IPS-NIHi11 (cell line): ENCODE data around the gene CNPPD1.

Experiments used
- DNase-seq: peaks from one replicate; pipeline ENCODE4 v3.0.0; 2012; ENCODE audit warnings: mixed read lengths, low spot score

CNPPD1 gene

DNA sequence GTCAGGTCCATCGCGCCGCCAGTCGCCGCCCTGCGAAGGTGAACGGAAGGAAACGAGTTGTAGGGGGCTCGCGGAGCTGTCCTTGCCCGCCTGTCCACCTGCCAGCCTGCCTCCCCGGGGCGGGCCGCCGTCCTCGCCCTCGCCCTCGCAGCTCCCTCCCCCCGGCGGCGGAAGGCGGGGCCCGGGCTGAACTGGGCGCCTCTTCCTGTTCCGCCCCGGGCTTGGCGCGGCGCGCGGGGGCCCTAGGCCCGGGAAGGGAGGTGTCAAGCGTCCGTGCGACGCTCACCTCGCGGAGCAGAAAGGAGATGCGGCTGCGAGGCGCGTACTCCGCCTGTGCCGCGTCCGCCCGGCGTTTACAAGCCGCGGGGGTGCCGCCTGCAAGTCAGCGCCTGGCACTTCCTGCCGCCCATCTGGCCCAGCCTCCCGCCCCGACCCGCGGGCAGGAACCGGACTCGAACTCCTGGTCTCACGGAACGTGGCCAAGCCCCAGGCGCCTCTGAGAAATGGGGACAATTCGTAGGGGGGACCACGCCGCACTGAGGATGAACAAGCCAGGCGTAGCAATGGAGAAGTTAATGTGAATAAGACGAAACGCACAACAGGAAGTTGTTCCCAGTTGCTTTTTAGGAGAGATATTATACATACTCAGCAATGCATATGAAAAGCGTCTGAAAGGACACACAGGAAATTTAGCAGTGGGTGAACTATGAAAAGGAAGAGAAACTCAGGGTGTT is at the start of gene CNPPD1:
CNPPD1 (minus strand) TSS at position 108 of the 734 bp plus-strand sequence; CDS start at position 11, 97 bp downstream.
- peak; percentile 89 for DNase-seq

DNA sequence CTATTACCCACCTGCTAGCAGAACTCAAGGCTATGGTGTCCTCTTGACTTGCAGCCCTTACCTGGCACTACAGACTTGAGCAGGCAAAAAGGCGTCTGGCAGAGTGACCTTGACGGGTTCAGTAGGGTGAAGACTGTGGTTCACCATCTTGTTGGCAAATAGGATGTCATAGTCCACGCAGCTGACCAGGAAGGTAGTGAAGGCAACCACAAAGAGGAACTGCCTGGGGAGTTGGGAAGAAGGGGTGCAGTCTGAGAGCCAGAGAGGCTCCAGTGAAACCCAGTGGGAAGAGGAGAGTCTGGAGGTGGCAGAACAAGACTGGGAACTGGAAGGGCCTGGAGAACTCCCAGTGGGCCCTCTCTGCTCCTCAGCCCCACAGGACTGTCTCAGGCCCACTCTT is 48.6 kb upstream of the CNPPD1 start:
- no peak for DNase-seq

- no peak for DNase-seq
These were observed 47.3 kb upstream of the CNPPD1 start for GRCh38 chr2:219223831-219224610.

DNA sequence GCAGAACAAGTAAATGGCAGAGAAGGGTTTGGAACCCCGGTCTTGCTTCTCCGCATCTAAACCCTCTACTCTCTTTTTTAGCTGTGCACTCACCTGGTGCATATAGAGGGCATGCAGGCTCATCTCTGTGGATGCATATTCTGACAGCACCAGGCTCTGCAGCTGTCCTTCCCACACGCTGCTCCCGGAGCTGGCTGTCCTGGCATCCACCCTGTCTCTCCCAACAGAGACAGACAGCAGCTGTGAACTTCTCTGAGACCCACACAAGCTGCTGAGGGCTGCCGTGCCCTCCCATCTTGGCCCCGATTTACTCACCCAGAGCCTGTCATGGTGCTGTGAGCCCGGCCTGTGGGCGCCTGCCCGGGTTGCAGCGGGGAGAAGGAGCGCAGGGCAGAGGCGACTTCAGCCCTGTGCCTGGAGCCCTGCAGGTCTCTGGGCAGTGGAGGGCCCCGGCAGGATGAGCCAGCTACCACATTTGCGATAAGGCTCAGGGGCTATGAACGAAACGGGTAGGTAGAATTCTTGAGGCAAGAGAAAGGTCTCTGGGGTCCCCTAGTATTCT is 45.3 kb upstream of the CNPPD1 start:
- DNase-seq: no peak

DNA sequence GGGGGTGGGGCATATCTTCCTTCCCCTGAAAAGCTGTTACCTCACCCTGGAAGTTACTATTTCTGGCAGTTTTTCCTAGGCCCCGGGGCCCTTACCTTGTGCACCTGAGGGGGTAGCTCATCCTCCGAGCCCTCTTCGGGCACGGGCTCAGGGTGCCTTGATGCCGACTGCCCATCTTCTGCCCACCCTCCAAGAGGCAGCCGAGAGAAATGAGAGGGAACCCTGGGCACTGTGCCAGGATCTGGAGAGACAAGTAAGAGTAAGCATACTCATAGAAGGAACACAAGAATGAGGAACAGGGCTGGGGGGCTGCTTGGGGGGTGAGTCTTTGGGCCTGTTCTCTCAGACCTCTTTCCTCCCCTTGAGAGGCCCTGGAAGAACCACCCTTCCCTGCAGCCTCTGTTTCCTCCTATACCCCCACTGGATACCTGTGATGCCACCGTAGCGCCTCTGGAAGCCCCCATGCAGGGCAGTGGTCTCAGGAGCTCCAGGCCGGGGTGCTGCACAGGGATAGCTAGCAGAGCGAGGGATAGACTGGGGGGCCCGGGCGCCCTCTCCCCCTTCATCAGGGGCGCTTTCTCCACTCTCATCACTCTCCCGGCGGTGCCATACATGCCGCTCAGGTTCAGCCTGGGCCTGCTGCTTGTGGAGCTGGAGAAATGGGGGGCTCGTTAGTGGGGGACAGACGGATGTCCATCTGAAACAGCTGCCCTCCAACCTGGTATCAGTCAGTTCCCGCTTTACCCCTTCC is 44.1 kb upstream of the CNPPD1 start:
- DNase-seq: no peak

DNA sequence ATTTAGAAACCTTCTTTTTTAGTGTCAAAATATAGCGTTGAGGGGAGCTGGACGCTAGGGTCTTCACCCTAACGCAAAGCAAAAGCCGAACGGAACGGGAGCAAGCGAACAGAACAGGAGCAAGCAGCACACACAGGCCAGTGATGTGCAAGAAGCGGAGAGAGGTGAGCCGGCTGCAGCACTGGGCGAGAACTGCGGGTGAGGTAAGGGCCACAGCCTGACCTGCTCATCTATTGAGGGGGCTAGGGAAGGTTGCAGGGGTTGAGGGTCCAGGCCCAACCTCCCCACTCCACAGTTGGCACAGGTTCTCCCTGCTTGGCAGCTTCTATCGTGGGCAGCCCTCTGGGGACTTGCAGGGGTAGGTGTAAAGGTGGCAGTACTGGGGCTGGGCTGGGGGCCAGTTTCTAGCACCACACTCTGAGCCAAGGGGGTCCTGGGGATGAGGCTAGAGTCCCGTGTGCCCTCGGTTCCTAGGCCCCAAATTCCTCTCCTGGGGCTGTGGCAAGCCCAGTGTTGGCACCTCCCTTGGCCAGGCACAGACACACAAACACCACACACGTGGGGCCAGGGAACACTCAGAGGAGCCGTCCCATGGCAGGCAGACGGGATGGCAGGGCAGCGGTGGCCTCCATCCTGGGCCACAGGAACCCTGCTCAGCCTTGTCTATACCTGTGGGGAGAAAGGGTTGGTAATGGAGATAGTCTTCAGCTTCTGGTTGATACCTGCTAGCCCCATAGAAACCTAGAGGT is 43.2 kb upstream of the CNPPD1 start:
- no peak for DNase-seq

DNA sequence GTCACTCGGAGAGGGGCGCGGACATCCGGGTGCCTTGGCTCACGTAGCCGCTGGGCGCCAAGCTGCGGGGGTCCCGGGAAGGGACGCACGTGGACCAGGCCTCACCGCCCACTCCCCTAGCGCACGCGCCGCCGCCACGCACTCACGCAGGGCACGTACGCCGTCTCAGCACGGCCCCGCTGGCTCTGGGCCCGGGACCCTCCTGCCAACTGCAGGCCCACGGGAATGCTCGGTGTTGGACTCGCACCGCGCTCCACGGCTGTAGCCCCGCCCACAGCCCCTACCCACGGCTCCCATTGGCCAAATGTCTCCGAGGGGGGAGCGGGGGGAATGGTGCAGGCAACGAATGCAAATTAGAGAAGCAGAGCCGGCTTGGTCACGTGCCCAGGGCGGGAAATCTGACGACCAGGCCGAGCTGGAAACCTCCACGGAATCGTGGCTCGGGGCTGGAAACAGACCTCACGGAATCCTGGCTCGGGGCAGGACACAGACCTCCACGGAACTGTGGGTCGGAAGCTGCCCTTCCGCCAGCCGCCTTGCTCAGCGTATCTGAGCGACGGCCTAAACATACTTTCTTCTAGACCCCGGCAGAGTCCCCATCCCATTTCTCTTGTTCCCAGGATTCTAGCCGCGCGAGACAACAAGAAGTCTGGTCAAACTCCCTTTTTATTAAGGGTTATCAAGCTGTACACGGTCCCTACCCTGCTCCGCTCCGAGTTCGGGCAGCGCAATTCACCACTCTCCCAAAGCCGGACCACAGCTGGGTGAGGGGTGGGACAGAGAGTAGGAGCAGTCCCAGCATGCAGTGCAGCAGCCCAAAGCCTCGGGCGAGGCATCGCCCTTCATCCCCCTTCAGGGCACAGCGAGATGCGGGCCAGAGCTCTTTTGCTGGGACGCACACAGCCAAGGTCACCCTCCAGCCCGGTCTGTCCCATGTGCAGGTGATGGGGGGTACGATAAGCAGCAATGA is 42.3 kb upstream of the CNPPD1 start, which contains the start of gene ABCB6:
ABCB6 (minus strand) TSS at position 227 of the 970 bp plus-strand sequence. CDS start 285 bp downstream, outside the sequence.
- peak; percentile 95 for DNase-seq

DNA sequence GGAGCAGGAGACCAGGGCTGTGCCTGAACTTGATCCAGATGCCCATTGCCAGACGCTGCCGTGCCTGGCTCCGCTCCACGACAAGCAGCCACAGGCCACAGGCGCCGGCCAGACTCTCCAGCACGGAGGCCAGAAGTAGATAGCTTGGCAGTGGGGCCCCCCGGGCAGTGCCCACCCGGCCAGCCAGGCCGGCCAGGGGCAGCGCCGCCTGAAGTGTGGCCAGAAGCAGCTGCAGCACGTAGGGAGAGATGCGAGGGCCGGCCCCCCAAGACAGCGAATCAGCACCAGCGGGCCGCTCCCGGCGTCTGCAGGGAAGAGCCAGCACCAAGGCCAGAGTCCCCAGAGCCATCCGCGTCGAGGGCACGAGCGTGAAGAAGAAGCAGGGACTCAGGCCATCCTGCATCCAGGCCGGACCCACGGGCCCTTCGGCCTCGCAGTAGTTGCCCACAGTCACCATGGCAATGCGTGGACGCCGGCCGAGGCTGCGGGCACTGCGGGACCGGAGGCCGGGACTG is 41.5 kb upstream of the CNPPD1 start:
- DNase-seq: peak; percentile 81

DNA sequence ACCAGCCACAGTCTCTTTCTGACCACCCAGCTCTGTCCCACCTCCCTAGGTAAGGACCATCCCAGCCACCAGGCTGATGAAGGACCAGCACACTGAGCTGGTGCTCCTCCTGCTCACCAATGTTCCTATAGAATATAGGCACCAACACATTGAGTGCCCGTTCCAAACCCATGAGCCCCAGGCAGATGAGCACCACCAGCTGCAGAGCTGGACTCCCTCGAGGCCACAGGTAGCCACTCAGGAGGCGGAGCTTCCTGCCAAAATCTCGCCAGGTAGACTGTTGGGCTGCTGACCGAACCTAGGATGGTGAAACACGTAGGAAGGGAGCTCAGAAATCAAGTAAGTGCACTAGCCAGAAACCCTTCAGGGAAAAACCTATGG is 39.8 kb upstream of the CNPPD1 start:
- DNase-seq: no peak

- DNase-seq: no peak
These were observed 39.3 kb upstream of the CNPPD1 start for GRCh38 chr2:219215871-219216534.

GRCh38 chr2:219214786-219215185 is 38.1 kb upstream of the CNPPD1 start:
- no peak for DNase-seq

GRCh38 chr2:219214141-219214540 is 37.4 kb upstream of the CNPPD1 start:
- DNase-seq: no peak

GRCh38 chr2:219213486-219214071 is 36.9 kb upstream of the CNPPD1 start:
- no peak for DNase-seq

DNA sequence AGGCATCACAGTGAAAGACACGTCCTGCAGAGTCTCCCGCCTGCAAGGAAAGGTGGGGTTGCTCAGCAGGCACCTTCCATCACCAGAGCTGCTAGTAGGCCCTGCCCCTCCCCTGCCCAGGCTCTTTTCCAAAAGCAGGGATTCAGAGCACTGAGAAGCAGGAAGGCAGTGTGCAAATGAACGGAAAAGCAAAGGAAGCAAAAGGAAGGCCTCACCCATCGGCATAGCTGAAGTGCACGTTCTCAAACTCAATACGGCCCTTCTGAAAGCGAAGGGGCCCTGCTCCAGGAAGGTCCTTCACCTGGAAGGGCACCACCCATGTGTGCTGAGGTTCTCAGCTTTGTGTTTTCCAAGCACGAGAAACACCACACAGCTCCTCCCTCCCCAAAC is 36.3 kb upstream of the CNPPD1 start:
- no peak for DNase-seq

DNA sequence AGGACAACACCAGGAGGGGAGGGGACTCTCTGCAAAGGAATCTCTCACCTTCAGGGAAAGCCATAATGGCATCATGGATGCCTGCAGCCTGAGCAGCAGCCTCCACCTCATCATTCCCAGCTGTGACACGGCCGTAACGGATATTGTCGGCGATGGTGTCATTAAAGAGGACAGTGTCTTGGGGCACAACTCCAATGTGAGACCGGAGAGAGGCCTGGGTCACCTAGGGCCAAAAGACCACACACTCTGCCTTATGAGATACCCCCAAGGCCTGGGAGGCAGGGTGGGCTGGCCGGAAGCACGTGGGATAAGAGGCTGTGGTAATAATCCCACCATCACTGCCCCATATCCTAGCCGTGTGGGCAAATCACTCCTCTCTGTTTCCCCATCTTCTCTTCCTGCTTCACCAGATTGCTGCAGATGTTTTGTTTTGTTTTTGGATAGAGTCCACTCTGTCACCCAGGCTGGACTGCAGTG is 34.2 kb upstream of the CNPPD1 start:
- no peak for DNase-seq

GRCh38 chr2:219210196-219210885 is 33.6 kb upstream of the CNPPD1 start:
- no peak for DNase-seq

DNA sequence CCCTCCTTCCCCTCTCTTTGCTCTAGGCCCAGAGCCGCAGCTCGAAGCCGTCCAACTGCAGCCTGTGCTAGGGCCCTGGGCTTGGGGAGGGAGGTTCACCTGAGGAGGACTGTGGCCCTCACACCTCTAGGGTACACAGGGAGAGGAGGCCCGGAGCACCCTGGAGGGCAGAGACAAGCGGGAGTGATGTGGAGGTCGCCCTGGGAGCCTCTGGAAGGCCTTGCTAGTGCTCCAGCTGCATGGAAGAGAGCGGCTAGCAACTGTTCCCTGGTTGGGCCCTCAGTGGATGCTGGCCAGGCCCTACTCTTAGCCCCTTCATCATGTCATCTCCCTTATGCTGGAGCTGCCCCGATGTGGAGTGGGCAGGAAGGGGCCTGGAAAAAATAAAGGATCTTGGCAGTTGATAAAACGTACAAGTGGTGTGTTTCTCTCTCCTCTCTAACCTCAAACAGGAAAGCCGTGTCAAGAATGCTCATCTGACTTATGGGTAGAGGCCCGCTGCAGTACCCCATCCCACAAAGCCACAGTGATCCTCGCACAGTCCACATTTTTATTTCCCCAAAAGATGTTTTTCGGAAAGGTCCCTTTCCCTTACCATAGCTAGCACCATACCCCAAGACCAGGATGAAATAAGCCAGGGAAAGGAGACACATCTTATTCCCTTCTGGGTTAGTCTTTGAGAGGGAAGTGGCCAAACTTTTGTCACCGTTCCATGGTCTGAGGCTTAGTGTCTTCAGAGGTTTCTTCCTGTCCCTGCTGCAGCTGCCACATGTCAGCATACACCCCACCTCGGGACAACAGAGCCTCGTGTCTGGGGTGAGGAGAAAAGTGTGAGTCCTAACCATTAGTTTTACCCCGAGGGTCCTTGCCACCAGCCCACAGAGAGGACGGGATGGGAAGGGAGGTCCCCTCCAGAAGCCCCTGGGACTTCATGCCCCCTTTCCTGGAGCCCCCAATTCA is 32.8 kb upstream of the CNPPD1 start:
- DNase-seq: no peak
